Gastrocnemius medialis (tissue), 4 donors: ENCODE data around the gene MAL. TPM values are rescaled to one million over a fixed set of nuclear protein-coding genes. Genes with fewer than 3 reads are reported as not detected.

Experiments used
- ATAC-seq, 2 donors: fragments of 150-250 bp; one replicate each; pipeline ENCODE4 v1.9.1; 2016
- DNase-seq, 2 donors: peaks; one replicate each; pipeline ENCODE4 v3.0.0-alpha.2; 2019
- H3K27ac ChIP-seq, 4 donors: fragments of 200-600 bp; sonication (generic); 1 replicate in 1 of 4; 2 replicates in 3 of 4; pipeline ENCODE4 v1.5.1; 2016 to 2018; ENCODE audit warnings: mild to moderate bottlenecking in 2 of 4, moderate library complexity in 1 of 4
- H3K27me3 ChIP-seq, 3 donors: fragments of 200-600 bp; sonication (generic) in 2 of 3; 1 replicate in 1 of 3; 2 replicates in 2 of 3; pipeline versions ENCODE4 v1.5.1 to v1.6.0; 2016 to 2019; ENCODE audit warnings: mild to moderate bottlenecking in 1 of 3, moderate library complexity in 1 of 3
- H3K36me3 ChIP-seq, 2 donors: fragments of 200-600 bp; sonication (generic) in 1 of 2; one replicate each; pipeline ENCODE4 v1.5.1; 2017 to 2018
- H3K4me1 ChIP-seq, 2 donors: fragments of 200-600 bp; sonication (generic) in 1 of 2; one replicate each; pipeline ENCODE4 v1.5.1; 2016 to 2017; ENCODE audit warnings: mild to moderate bottlenecking in 2 of 2
- H3K4me3 ChIP-seq, 4 donors: fragments of 200-600 bp; sonication (generic) in 3 of 4; 1 replicate in 1 of 4; 2 replicates in 3 of 4; pipeline ENCODE4 v1.5.1; 2016 to 2019; ENCODE audit warnings: mild to moderate bottlenecking in 2 of 4
- H3K9me3 ChIP-seq, 3 donors: fragments of 200-600 bp; sonication (generic) in 2 of 3; 1 replicate in 1 of 3; 2 replicates in 2 of 3; pipeline ENCODE4 v1.5.1; 2016 to 2019
- CTCF ChIP-seq, 5 experiments: fragments of 450-650 bp in 3 of 5; fragments of 200-600 bp in 2 of 5; sonication (generic) in 2 of 5; IDR thresholded peaks in 4 of 5; conservative IDR thresholded peaks in 1 of 5; 1 replicate in 4 of 5; 2 replicates in 1 of 5; pipeline ENCODE4 v1.5.1; 2016 to 2019; ENCODE audit warnings: antibody characterized with exemption in 5 of 5, mild to moderate bottlenecking in 3 of 5, moderate library complexity in 3 of 5
- POLR2A ChIP-seq, 2 donors: fragments of 450-650 bp; IDR thresholded peaks; one replicate each; pipeline ENCODE4 v1.6.1; 2017; ENCODE audit warnings: antibody characterized with exemption in 2 of 2, mild to moderate bottlenecking in 2 of 2, moderate library complexity in 2 of 2
- in situ Hi-C, 4 donors: fragments of 200-750 bp; cut with MboI; loops; one replicate each; pipeline versions ENCODE4 v1.15.0 to v1.8.0; 2017; ENCODE audit warnings: low sequenced_read_pairs in 4 of 4
- intact Hi-C: fragments of 100-400 bp; cut with DNase I; formaldehyde crosslinking; loops from one replicate; pipeline ENCODE4 v1.15.1; 2023; ENCODE audit warnings: low total_unique reads
- total RNA-seq, 4 donors: library from RNA; depleted of rRNA; stranded (reverse); fragments of >200 nt; gene quantifications; one replicate each; pipeline versions ENCODE4 v1.1.0 to v1.2.3, GENCODE V29; 2016

Gene MAL
- total RNA-seq, 4 donors from 2014 or later, result 0.64 to 2.4 (median 0.87) TPM; not detected in 1

DNA sequence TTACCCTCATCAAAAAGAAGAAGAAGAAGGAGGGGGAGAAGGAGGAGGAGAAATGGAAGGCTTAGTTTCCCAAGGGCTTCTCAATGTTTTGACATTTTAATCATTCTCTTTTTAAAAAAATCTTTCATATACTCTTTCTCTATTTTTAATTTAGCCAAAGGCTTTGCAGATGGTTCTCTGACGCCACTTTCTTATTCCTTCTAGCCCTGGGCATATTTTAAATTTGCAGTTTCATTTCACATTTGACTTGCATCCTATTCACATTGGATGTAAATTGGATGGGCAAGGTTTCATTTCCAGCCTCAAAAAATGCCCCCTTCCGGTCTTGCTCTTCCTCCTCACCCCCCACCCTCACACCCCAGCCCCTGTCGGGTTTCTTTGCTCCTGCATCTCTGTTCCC is 29.8 kb downstream of the MAL start:
- no peak for ATAC-seq
- TF ChIP-seq POLR2A (IDR thresholded peaks at IDR 0.05), result no peak
- no peak for TF ChIP-seq CTCF (IDR thresholded peaks at IDR 0.05 in 4 of 5, conservative IDR thresholded peaks at IDR 0.05 in 1 of 5)
- Histone ChIP-seq H3K27me3 (peaks cover 0 to 3% (median 0%) of the 10 kb centered on the region in 3 donors), H3K27ac (no peak overlapping the region), H3K4me1 (no peaks in the 10 kb centered on the region), H3K4me3 (no peak overlapping the region), H3K9me3 (no peaks in the 10 kb centered on the region), H3K36me3 (no peaks in the 10 kb centered on the region)
- intact Hi-C loops (no loop called here), in situ Hi-C loops (no loop called here)
- no peak for DNase-seq

DNA sequence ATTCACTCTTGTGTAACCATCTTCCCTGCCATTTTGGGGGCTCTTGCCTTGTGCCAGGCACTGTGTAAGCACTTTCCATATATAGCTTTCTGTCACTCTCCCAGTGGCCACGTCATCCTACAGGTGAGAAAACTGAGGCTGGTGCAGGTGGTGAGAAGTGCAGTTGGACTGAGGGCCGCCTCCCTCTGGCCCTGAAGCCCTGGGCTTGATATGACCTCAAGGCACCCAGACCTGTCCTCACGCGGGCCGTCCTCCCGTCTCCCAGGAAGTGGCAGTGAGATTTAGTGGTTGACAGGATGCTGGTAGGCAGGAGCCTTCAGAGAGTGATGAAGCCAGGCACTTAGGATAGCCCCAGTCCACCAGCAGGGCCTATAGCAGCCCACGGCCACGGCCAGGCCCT is 30.5 kb downstream of the MAL start:
- TF ChIP-seq POLR2A (IDR thresholded peaks at IDR 0.05) (no peak), CTCF (IDR thresholded peaks at IDR 0.05 in 4 of 5, conservative IDR thresholded peaks at IDR 0.05 in 1 of 5) (no peak)
- Histone ChIP-seq H3K27ac (no peak overlapping the region), H3K36me3 (no peaks in the 10 kb centered on the region), H3K27me3 (peaks cover 0 to 3% (median 0%) of the 10 kb centered on the region in 3 donors), H3K4me3 (no peak overlapping the region), H3K4me1 (no peaks in the 10 kb centered on the region), H3K9me3 (no peaks in the 10 kb centered on the region)
- ATAC-seq (no peak), DNase-seq (no peak)
- intact Hi-C loops (no loop called here), in situ Hi-C loops (no loop called here)

DNA sequence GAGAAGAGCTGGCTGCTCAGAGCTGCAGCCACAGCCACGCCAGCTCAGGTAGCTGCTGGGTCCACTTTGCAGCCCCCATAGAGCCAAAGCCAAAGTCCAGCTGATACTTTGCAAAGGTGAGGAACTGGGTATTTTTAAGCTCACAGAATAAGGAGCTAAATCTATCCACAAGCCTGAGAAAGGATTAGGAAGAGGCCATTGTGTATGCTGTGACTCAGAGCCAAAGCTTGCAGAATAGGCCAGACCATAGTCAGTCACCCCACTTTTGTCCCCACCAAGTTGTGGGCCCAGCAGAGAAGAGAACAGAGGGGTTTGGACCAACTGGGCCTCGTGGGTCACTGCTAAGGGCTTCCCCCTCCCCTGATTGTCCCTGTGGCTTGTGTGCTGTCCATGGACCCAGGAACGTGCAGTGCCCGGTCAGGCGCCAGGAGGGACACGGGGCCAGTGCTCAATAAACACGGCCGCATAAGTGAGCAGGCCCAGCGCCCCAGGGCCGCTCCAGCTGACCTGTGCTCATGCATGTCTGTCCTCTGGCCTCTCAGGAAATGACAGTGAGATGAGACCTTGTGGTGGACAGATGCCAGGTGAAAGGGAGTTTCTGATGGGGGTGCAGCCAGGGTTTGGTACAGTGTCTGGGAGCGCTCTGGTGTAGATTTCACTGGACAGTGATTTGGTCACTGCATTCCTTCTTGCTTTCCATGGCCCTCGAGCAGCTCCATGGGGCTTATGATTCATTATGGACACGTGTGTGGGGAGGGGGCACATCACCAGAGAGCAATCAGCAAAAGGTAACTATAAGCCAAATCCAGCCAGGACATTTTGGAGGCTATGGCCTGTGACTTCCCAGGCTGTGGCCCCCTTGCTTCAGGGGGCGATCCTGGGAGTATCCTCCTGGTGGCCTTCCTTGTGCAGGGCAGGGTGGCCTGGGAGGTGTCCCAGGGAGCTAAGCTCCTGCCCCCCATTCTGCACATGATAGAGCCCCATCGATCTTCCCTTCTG is 31.3 kb downstream of the MAL start:
- TF ChIP-seq CTCF (IDR thresholded peaks at IDR 0.05 in 4 of 5, conservative IDR thresholded peaks at IDR 0.05 in 1 of 5) (no peak), POLR2A (IDR thresholded peaks at IDR 0.05) (no peak)
- H3K27ac ChIP-seq, result no peak overlapping the region
- peak in 1 of 2 donors; percentile 44 for ATAC-seq
- H3K36me3 ChIP-seq, result no peaks in the 10 kb centered on the region
- H3K4me3 ChIP-seq, result no peak overlapping the region
- intact Hi-C loops (no loop called here), in situ Hi-C loops (no loop called here)
- no peaks in the 10 kb centered on the region for H3K9me3 ChIP-seq
- no peaks in the 10 kb centered on the region for H3K4me1 ChIP-seq
- no peak for DNase-seq
- peaks cover 0 to 3% (median 0%) of the 10 kb centered on the region in 3 donors for H3K27me3 ChIP-seq

DNA sequence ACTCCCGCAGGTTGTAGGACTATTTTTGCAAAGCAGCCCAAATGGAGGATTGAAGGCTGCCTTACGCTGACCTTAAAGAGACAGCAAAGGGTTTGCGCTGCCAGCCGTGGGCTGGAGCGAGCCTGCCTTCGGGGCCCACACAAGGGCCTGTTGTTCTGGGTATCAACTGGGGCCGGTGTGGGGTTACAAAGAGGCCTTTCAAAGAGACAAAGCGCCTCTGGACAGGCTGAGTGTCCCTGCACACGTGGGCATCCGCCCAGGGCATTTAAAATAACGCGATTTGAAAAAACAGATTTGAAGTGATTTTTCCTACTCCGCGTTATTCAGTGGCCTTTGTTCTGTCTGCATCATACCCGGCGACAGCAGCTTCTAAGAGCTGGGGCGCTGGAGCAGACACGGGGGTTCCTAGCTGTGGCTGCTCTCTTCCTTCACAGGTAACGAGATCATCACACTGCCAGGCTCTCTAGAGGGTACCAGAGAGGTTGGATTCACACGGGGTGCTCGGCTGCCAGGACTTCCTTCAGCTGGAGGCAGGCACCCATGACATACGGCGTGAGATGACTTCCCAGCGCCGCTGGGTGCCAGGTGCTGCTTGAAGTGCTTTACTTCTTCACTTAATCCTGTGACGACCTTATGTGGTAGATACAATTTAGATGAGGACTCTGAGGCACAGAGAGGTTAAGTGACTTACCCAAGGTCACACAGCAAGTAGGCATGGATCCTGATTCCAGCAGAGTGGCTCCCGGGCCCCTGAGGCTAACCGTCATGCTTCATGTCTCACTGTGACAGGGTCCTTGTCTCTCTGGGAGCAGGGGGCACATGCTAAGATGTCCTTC is 32.2 kb downstream of the MAL start:
- ATAC-seq, result no peak
- H3K27ac ChIP-seq, result no peak overlapping the region
- no peak for TF ChIP-seq POLR2A (IDR thresholded peaks at IDR 0.05)
- TF ChIP-seq CTCF (IDR thresholded peaks at IDR 0.05 in 4 of 5, conservative IDR thresholded peaks at IDR 0.05 in 1 of 5), result no peak

More for the DNA sequence above, 32.2 kb downstream of the MAL start:
- Histone ChIP-seq H3K36me3 (no peaks in the 10 kb centered on the region), H3K27me3 (peaks cover 0 to 3% (median 0%) of the 10 kb centered on the region in 3 donors), H3K4me1 (no peaks in the 10 kb centered on the region), H3K9me3 (no peaks in the 10 kb centered on the region), H3K4me3 (no peak overlapping the region)
- in situ Hi-C loops, result no loop called here
- no peak for DNase-seq
- intact Hi-C loops, result no loop called here
